ENCODE measurements around the gene TRRAP.

Gene TRRAP

DNA sequence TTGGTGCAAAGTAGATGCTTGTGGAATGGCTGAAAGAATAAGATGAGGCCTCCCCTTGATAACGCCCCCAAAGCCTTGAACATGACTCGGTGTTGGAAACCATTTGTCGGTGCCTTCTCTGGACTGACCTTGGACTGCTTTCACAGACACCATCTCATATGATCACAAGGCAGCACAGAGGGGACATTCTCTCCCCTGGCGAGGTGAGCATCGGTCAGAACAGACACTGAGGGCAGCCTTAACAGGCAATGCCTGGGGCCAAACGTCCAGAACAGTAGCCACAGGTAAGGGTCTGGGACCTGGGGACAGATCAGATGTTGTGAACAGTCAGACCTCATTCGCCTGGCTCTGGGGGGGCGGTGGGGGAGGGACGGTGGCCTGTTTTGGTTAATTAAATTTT is 2.8 kb upstream of the TRRAP start:
- ChIA-PET POLR2A (no interaction called here), CTCF (interaction anchor here (0.5 to 0.7 kb wide), 2 partner anchors 130 to 457 kb away, joined by 4 read pairs; no protein-coding TSS in a partner anchor)
- no peak for TF ChIP-seq BCL11B (tag by site-specific recombination; IDR thresholded peaks at IDR 0.05; ENCODE audit: low read depth)
- no peak for TF ChIP-seq ZNF274 (IDR thresholded peaks at IDR 0.05; ENCODE audit: low read length)
- no peak for TF ChIP-seq ZNF274 (tag by site-specific recombination; IDR thresholded peaks at IDR 0.05; ENCODE audit: borderline replicate concordance)
- TF ChIP-seq, protein P1, sequence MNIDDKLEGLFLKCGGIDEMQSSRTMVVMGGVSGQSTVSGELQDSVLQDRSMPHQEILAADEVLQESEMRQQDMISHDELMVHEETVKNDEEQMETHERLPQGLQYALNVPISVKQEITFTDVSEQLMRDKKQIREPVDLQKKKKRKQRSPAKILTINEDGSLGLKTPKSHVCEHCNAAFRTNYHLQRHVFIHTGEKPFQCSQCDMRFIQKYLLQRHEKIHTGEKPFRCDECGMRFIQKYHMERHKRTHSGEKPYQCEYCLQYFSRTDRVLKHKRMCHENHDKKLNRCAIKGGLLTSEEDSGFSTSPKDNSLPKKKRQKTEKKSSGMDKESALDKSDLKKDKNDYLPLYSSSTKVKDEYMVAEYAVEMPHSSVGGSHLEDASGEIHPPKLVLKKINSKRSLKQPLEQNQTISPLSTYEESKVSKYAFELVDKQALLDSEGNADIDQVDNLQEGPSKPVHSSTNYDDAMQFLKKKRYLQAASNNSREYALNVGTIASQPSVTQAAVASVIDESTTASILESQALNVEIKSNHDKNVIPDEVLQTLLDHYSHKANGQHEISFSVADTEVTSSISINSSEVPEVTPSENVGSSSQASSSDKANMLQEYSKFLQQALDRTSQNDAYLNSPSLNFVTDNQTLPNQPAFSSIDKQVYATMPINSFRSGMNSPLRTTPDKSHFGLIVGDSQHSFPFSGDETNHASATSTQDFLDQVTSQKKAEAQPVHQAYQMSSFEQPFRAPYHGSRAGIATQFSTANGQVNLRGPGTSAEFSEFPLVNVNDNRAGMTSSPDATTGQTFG (tag by site-specific recombination; IDR thresholded peaks at IDR 0.05; ENCODE audit: borderline replicate concordance), result no peak
- no peak for TF ChIP-seq PRDM6 (tag by site-specific recombination; IDR thresholded peaks at IDR 0.05)
- TF ChIP-seq, protein P2, sequence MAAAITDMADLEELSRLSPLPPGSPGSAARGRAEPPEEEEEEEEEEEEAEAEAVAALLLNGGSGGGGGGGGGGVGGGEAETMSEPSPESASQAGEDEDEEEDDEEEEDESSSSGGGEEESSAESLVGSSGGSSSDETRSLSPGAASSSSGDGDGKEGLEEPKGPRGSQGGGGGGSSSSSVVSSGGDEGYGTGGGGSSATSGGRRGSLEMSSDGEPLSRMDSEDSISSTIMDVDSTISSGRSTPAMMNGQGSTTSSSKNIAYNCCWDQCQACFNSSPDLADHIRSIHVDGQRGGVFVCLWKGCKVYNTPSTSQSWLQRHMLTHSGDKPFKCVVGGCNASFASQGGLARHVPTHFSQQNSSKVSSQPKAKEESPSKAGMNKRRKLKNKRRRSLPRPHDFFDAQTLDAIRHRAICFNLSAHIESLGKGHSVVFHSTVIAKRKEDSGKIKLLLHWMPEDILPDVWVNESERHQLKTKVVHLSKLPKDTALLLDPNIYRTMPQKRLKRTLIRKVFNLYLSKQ (tag by site-specific recombination; IDR thresholded peaks at IDR 0.05; ENCODE audit: borderline replicate concordance), result no peak
- no peak for TF ChIP-seq KLF8 (tag by site-specific recombination; IDR thresholded peaks at IDR 0.05)
- no peak for TF ChIP-seq IKZF3 (tag by site-specific recombination; IDR thresholded peaks at IDR 0.05)
- H3K36me3 ChIP-seq (ENCODE audit: control insufficient read depth in 2 of 2, insufficient read depth in 1 of 2, low read length in 2 of 2), result peaks cover 0 to 2% of the 10 kb centered on the region in 2 experiments; a peak in 2 of 3 replicates
- no peak overlapping the region for H3K4me3 ChIP-seq (ENCODE audit: low read depth, low read length)
- no peaks in the 10 kb centered on the region for H3K4me1 ChIP-seq (ENCODE audit: control insufficient read depth, insufficient read depth, low read length)
- no peaks in the 10 kb centered on the region for H3K9me3 ChIP-seq (ENCODE audit: control insufficient read depth, insufficient read depth, low read depth, low read length)
- H3K27ac ChIP-seq (ENCODE audit: extremely low read depth, low read depth, low read length), result no peak overlapping the region

DNA sequence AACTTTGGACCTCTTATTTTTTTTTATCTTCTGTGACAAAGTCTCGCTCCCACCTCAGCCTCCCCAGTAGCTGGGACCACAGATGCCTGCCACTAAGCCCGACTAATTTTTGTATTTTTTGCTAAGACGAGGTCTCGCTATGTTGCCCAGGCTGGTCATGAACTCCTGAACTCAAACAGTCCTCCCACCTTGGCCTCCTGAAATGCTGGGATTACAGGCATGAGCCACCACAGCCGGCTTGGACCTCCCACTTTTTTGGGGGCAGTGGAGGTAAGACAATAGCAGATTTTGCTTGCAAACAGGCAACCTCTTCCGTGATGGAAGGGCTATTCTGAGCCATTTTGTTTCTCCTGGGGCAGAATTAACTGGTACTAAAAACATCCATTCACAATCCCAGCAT is 1.2 kb upstream of the TRRAP start:
- CTCF ChIA-PET, result interaction anchor here (0.7 to 1.7 kb wide), 5 partner anchors 12 to 130 kb away, joined by 3 to 4 read pairs (median 4); no protein-coding TSS in a partner anchor
- TF ChIP-seq ZSCAN23 (tag by site-specific recombination; IDR thresholded peaks at IDR 0.05) (no peak), ZNF132 (tag by site-specific recombination; IDR thresholded peaks at IDR 0.05; ENCODE audit: borderline replicate concordance) (no peak), BCL11A (tag by site-specific recombination; IDR thresholded peaks at IDR 0.05; ENCODE audit: low read depth) (no peak), ZNF341 (tag by site-specific recombination; IDR thresholded peaks at IDR 0.05; ENCODE audit: low read depth) (no peak), ZBTB26 (tag by site-specific recombination; optimal IDR thresholded peaks at IDR 0.05) (no peak), ZNF266 (tag by site-specific recombination; IDR thresholded peaks at IDR 0.05; ENCODE audit: low read depth) (no peak), ZNF112 (tag by site-specific recombination; IDR thresholded peaks at IDR 0.05) (no peak), BCL6B (tag by site-specific recombination; IDR thresholded peaks at IDR 0.05) (no peak), ZBTB10 (tag by site-specific recombination; IDR thresholded peaks at IDR 0.05) (no peak)
- TF ChIP-seq, protein P3, sequence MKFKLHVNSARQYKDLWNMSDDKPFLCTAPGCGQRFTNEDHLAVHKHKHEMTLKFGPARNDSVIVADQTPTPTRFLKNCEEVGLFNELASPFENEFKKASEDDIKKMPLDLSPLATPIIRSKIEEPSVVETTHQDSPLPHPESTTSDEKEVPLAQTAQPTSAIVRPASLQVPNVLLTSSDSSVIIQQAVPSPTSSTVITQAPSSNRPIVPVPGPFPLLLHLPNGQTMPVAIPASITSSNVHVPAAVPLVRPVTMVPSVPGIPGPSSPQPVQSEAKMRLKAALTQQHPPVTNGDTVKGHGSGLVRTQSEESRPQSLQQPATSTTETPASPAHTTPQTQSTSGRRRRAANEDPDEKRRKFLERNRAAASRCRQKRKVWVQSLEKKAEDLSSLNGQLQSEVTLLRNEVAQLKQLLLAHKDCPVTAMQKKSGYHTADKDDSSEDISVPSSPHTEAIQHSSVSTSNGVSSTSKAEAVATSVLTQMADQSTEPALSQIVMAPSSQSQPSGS (tag by site-specific recombination; IDR thresholded peaks at IDR 0.05; ENCODE audit: low read depth), result no peak
- TF ChIP-seq, protein P4, sequence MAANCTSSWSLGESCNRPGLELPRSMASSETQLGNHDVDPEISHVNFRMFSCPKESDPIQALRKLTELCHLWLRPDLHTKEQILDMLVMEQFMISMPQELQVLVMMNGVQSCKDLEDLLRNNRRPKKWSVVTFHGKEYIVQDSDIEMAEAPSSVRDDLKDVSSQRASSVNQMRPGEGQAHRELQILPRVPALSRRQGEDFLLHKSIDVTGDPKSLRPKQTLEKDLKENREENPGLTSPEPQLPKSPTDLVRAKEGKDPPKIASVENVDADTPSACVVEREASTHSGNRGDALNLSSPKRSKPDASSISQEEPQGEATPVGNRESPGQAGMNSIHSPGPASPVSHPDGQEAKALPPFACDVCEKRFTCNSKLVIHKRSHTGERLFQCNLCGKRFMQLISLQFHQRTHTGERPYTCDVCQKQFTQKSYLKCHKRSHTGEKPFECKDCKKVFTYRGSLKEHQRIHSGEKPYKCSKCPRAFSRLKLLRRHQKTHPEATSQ (tag by site-specific recombination; IDR thresholded peaks at IDR 0.05), result no peak

More for the DNA sequence above, 1.2 kb upstream of the TRRAP start:
- Histone ChIP-seq H3K36me3 (ENCODE audit: control insufficient read depth in 2 of 2, insufficient read depth in 1 of 2, low read length in 2 of 2) (peaks cover 14 to 18% of the 10 kb centered on the region in 2 experiments), H3K4me3 (ENCODE audit: low read depth, low read length) (no peak overlapping the region), H3K9me3 (ENCODE audit: control insufficient read depth, insufficient read depth, low read depth, low read length) (no peaks in the 10 kb centered on the region), H3K4me1 (ENCODE audit: control insufficient read depth, insufficient read depth, low read length) (no peaks in the 10 kb centered on the region), H3K27ac (ENCODE audit: extremely low read depth, low read depth, low read length) (no peak overlapping the region)
- POLR2A ChIA-PET, result interaction anchor here (0.6 kb wide), 1 partner anchor 10 kb away, joined by 7 read pairs; no protein-coding TSS in a partner anchor

Measured in HEK293 (cell line).